Uterus (tissue), 2 donors: Measurements from ENCODE around the gene FNIP2.

Experiments
- CTCF ChIP-seq, 4 experiments: fragments of 200-600 bp in 2 of 4; fragments of 450-650 bp in 2 of 4; sonication (generic) in 2 of 4; IDR thresholded peaks; one replicate each; pipeline ENCODE4 v1.5.1; 2016 to 2019; ENCODE audit warnings: antibody characterized with exemption in 4 of 4, mild to moderate bottlenecking in 2 of 4, moderate library complexity in 1 of 4
- POLR2A ChIP-seq, 2 donors: fragments of 450-650 bp; IDR thresholded peaks; one replicate each; pipeline ENCODE4 v1.6.1; 2016; ENCODE audit warnings: antibody characterized with exemption in 2 of 2, mild to moderate bottlenecking in 1 of 2, moderate library complexity in 1 of 2

- TF ChIP-seq CTCF (IDR thresholded peaks at IDR 0.05) (no peak), POLR2A (IDR thresholded peaks at IDR 0.05) (no peak)
Measured at GRCh38 chr4:158771776-158772175, 3.0 kb downstream of the FNIP2 start.
